B cell (primary cell): ENCODE data around the gene VWA5B1. TPM values are rescaled to one million over a fixed set of nuclear protein-coding genes. Genes with fewer than 3 reads are reported as not detected.

Experiments used
- ATAC-seq: fragments of 200-7000 bp; cut with Tn5 transposase; one replicate; pipeline ENCODE4 v1.10.0; 2021; ENCODE audit warnings: low read depth, mild to moderate bottlenecking, moderate number of reproducible peaks, moderate library complexity
- CTCF ChIA-PET: fragments of 350-600 bp; sonication (Branson Sonifier 250); formaldehyde crosslinking; loops from one replicate; lab custom pipeline; 2021; ENCODE audit warnings: antibody characterized with exemption, inconsistent platforms; lab: Charles Lee
- POLR2A ChIA-PET: fragments of 350-600 bp; sonication (Branson Sonifier 250); formaldehyde crosslinking; loops from one replicate; lab custom pipeline; 2021; ENCODE audit warnings: antibody characterized with exemption; lab: Charles Lee
- DNase-seq: peaks from one replicate; pipeline ENCODE4 v3.0.0; 2013
- H2AFZ ChIP-seq: 2 replicates; pipeline ENCODE4 v1.6.1; 2012; ENCODE audit warnings: mild to moderate bottlenecking, low read depth, low read length; ENCODE audit not compliant: insufficient read depth, poor library complexity, severe bottlenecking
- H3K27ac ChIP-seq, 2 donors: 1 replicate in 1 of 2; 2 replicates in 1 of 2; pipeline ENCODE4 v1.5.1; 2012 to 2013; ENCODE audit warnings: low read length in 2 of 2, mild to moderate bottlenecking in 2 of 2, moderate library complexity in 1 of 2
- H3K27me3 ChIP-seq, 4 experiments: fragments of 200-600 bp in 1 of 4; sonication (generic) in 1 of 4; replicated peaks in 1 of 4; 1 replicate in 2 of 4; 2 replicates in 2 of 4; pipeline versions ENCODE4 v1.6.1 to v1.7.0; 2013 to 2016; ENCODE audit warnings: low read length in 3 of 4, mild to moderate bottlenecking in 2 of 4, mixed read lengths in 1 of 4, moderate library complexity in 1 of 4; ENCODE audit not compliant: insufficient read depth in 4 of 4, control insufficient read depth in 3 of 4; ENCODE audit errors: control extremely low read depth in 1 of 4
- H3K36me3 ChIP-seq, 2 experiments: replicated peaks in 1 of 2; 1 replicate in 1 of 2; 2 replicates in 1 of 2; pipeline versions ENCODE4 v1.6.1 to v1.7.1; 2013; ENCODE audit warnings: low read length in 1 of 2; ENCODE audit not compliant: insufficient read depth in 2 of 2, control insufficient read depth in 1 of 2; ENCODE audit errors: control extremely low read depth in 1 of 2, extremely low read depth in 1 of 2
- H3K4me1 ChIP-seq, 2 donors: fragments of 200-600 bp in 1 of 2; sonication (generic) in 1 of 2; 1 replicate in 1 of 2; 2 replicates in 1 of 2; pipeline versions ENCODE4 v1.5.1 to v1.6.1; 2013 to 2017; ENCODE audit warnings: low read length in 2 of 2; ENCODE audit not compliant: control insufficient read depth in 2 of 2, insufficient read depth in 2 of 2
- H3K4me2 ChIP-seq: replicated peaks from 2 replicates; pipeline ENCODE3; 2012; ENCODE audit warnings: mild to moderate bottlenecking, low read depth, low read length; ENCODE audit not compliant: poor library complexity, severe bottlenecking
- H3K4me3 ChIP-seq, 5 experiments: fragments of 200-600 bp in 1 of 5; sonication (generic) in 1 of 5; 1 replicate in 3 of 5; 2 replicates in 2 of 5; pipeline versions ENCODE4 v1.5.1 to v1.7.0; 2011 to 2016; ENCODE audit warnings: low read length in 4 of 5, mild to moderate bottlenecking in 4 of 5, low read depth in 2 of 5, control low read depth in 1 of 5, moderate library complexity in 1 of 5; ENCODE audit not compliant: insufficient read depth in 1 of 5; ENCODE audit errors: control extremely low read depth in 1 of 5, extremely low read depth in 1 of 5
- H3K79me2 ChIP-seq: fragments of 200-600 bp; sonication (generic); one replicate; pipeline ENCODE4 v1.6.0; 2016; ENCODE audit warnings: low read length; ENCODE audit not compliant: control insufficient read depth, insufficient read depth
- H3K9ac ChIP-seq: fragments of 200-600 bp; sonication (generic); 2 replicates; pipeline ENCODE4 v1.6.1; 2017; ENCODE audit warnings: mild to moderate bottlenecking, low read length, moderate library complexity
- H3K9me3 ChIP-seq, 3 donors: one replicate each; pipeline versions ENCODE4 v1.6.1 to v1.7.1; 2013; ENCODE audit warnings: low read length in 2 of 3; ENCODE audit not compliant: control insufficient read depth in 2 of 3, insufficient read depth in 1 of 3; ENCODE audit errors: control extremely low read depth in 1 of 3
- H4K20me1 ChIP-seq: 2 replicates; pipeline ENCODE4 v1.6.0; 2012; ENCODE audit warnings: mild to moderate bottlenecking, low read length; ENCODE audit not compliant: insufficient read depth, control insufficient read depth, poor library complexity, severe bottlenecking
- H3K27ac Mint-ChIP-seq: one replicate; pipeline ENCODE4 v1.8.0; 2021; ENCODE audit warnings: mixed read lengths
- H3K27me3 Mint-ChIP-seq: one replicate; pipeline ENCODE4 v1.8.0; 2021; ENCODE audit warnings: mixed read lengths
- H3K4me1 Mint-ChIP-seq: one replicate; pipeline ENCODE4 v1.8.0; 2021; ENCODE audit warnings: mixed read lengths
- H3K4me3 Mint-ChIP-seq: one replicate; pipeline ENCODE4 v1.8.0; 2021; ENCODE audit warnings: mixed read lengths
- H3K9me3 Mint-ChIP-seq: one replicate; pipeline ENCODE4 v1.8.0; 2022; ENCODE audit warnings: mixed read lengths; ENCODE audit not compliant: insufficient read depth
- CTCF ChIP-seq: fragments of 200-600 bp; IDR thresholded peaks from one replicate; pipeline ENCODE4 v1.8.0; 2022; ENCODE audit warnings: antibody characterized with exemption, mild to moderate bottlenecking
- EZH2 ChIP-seq: IDR thresholded peaks from 2 replicates; pipeline ENCODE4 v1.6.1; 2012; ENCODE audit warnings: borderline replicate concordance, low read depth, mild to moderate bottlenecking, moderate library complexity, low read length; ENCODE audit not compliant: insufficient read depth, poor library complexity, severe bottlenecking
- WGBS: methylation state at CpG from one replicate; pipeline ENCODE4 v1.1.5; 2013; ENCODE audit warnings: missing lambda C conversion rate; ENCODE audit not compliant: insufficient coverage; 5-methylcytosine and 5-hydroxymethylcytosine counted together
- intact Hi-C: fragments of 100-400 bp; cut with micrococcal nuclease; formaldehyde crosslinking; loops from one replicate; pipeline ENCODE4 v1.10.0; 2022
- polyA plus RNA-seq: library from polyadenylated mRNA; depleted of rRNA; stranded (reverse); fragments of >200 nt; gene quantifications from 2 replicates; pipeline ENCODE4 v1.2.3, GENCODE V29; 2012
- total RNA-seq, 2 donors: library from RNA; stranded (reverse); fragments of 120-200 nt in 1 of 2; gene quantifications; 1 replicate in 1 of 2; 2 replicates in 1 of 2; pipeline versions ENCODE4 v1.2.3 to v1.2.4, GENCODE V29; 2013 to 2022

VWA5B1 gene
- total and polyA plus RNA-seq, 2 donors (not counting 1 experiment from before 2014, with no cell fraction given) = not detected

- no peak overlapping the region for H3K4me3 ChIP-seq
- H3K27ac Mint-ChIP-seq = no peak overlapping the region
- H3K4me1 Mint-ChIP-seq = peaks cover 3% of the 10 kb centered on the region
- peaks cover 0 to 42% (median 13%) of the 10 kb centered on the region in 4 experiments for H3K27me3 ChIP-seq
- H3K27ac ChIP-seq = no peak overlapping the region
- peaks cover 0 to 4% of the 10 kb centered on the region in 2 donors for H3K4me1 ChIP-seq
- CTCF ChIA-PET = interaction anchor here (4.8 kb wide), 1 partner anchor 133 kb away, joined by 36 read pairs; no protein-coding TSS in a partner anchor
- no peaks in the 10 kb centered on the region for H3K79me2 ChIP-seq
- no peaks in the 10 kb centered on the region for H3K36me3 ChIP-seq
- DNase-seq (no peak), ATAC-seq (no peak)
- POLR2A ChIA-PET = no interaction called here
- H3K27me3 Mint-ChIP-seq = peaks cover 67% of the 10 kb centered on the region
- peaks cover 0 to 10% (median 0%) of the 10 kb centered on the region in 3 donors for H3K9me3 ChIP-seq
- no peak overlapping the region for H2AFZ ChIP-seq
- 54% methylated on average over 14 of the region's 15 CpGs for WGBS
- H3K9ac ChIP-seq = no peak overlapping the region
- TF ChIP-seq EZH2 (no peak), CTCF (no peak)
- peak overlapping the region; percentile 25 for H3K4me2 ChIP-seq
- H3K9me3 Mint-ChIP-seq = no peaks in the 10 kb centered on the region
- no peaks in the 10 kb centered on the region for H4K20me1 ChIP-seq
- intact Hi-C loops = loop anchor here (5.0 kb wide), 1 partner anchor 133 kb away; no protein-coding TSS in a partner anchor
- no peak overlapping the region for H3K4me3 Mint-ChIP-seq
Observed at GRCh38 chr1:20359451-20360330, 69.0 kb downstream of the VWA5B1 start.

- intact Hi-C loops = loop anchor here (5.0 kb wide), 1 partner anchor 131 kb away; no protein-coding TSS in a partner anchor
- Histone ChIP-seq H3K4me2 (no peak overlapping the region), H3K27me3 (peaks cover 0 to 57% (median 17%) of the 10 kb centered on the region in 4 experiments), H3K4me3 (no peak overlapping the region), H3K9me3 (peaks cover 0 to 10% (median 0%) of the 10 kb centered on the region in 3 donors), H3K36me3 (no peaks in the 10 kb centered on the region), H3K27ac (no peak overlapping the region), H3K4me1 (peaks cover 0 to 4% of the 10 kb centered on the region in 2 donors), H3K9ac (no peak overlapping the region), H4K20me1 (no peaks in the 10 kb centered on the region), H3K79me2 (no peaks in the 10 kb centered on the region), H2AFZ (no peak overlapping the region)
- 83% methylated on average over 6 of the region's 7 CpGs for WGBS
- Mint-ChIP-seq H3K9me3 (no peaks in the 10 kb centered on the region), H3K27ac (no peak overlapping the region), H3K27me3 (peaks cover 70% of the 10 kb centered on the region), H3K4me1 (peaks cover 3% of the 10 kb centered on the region), H3K4me3 (no peak overlapping the region)
- no peak for ATAC-seq
- CTCF ChIA-PET = interaction anchor here (0.8 to 4.8 kb wide), 6 partner anchors 10 to 383 kb away, joined by 3 to 36 read pairs (median 4); no protein-coding TSS in a partner anchor
- no peak for DNase-seq
- TF ChIP-seq EZH2 = no peak
- TF ChIP-seq CTCF = no peak
- POLR2A ChIA-PET = no interaction called here
Observed at GRCh38 chr1:20361401-20361800, 70.7 kb downstream of the VWA5B1 start.
